ENCODE results near the gene CAP2.
"Not testable (repeated sequence)": the region's sequence is repeated elsewhere in the genome, so short reads cannot be mapped to it uniquely, and the experiment has no call there.

CAP2 gene

GRCh38 chr6:17421406-17421805 lies 28.0 kb downstream of the CAP2 start:
- H3K36me3 ChIP-seq (replicated peaks), result no peaks in the 10 kb centered on the region
- in situ Hi-C loops (cut with HindIII; ENCODE audit: low pct_ligation_motif_present, low sequenced_read_pairs), result no loop called here
- no peak for TF ChIP-seq CTCF (IDR thresholded peaks at IDR 0.05; ENCODE audit: low read depth, low read length, missing control alignments)

GRCh38 chr6:17423026-17423425 lies 29.6 kb downstream of the CAP2 start:
- no peak overlapping the region for H3K4me3 ChIP-seq (ENCODE audit: low read depth, low read length)
- in situ Hi-C loops (cut with HindIII; ENCODE audit: low pct_ligation_motif_present, low sequenced_read_pairs), result no loop called here
- peaks cover 8% of the 10 kb centered on the region for H3K36me3 ChIP-seq (replicated peaks)
- no peak for DNase-seq
- TF ChIP-seq CTCF (IDR thresholded peaks at IDR 0.05; ENCODE audit: low read depth, low read length, missing control alignments), result no peak
- H3K27me3 ChIP-seq (replicated peaks), result no peaks in the 10 kb centered on the region
- no peak overlapping the region for H3K27ac ChIP-seq

More at GRCh38 chr6:17421406-17421805, 28.0 kb downstream of the CAP2 start:
- no peak overlapping the region for H3K27ac ChIP-seq
- no peaks in the 10 kb centered on the region for H3K27me3 ChIP-seq (replicated peaks)
- DNase-seq, result no peak
- H3K4me3 ChIP-seq (ENCODE audit: low read depth, low read length), result no peak overlapping the region

GRCh38 chr6:17427062-17427461 lies 33.7 kb downstream of the CAP2 start:
- DNase-seq, result no peak
- peaks cover 8% of the 10 kb centered on the region for H3K36me3 ChIP-seq (replicated peaks)
- no peak overlapping the region for H3K27ac ChIP-seq
- no peak overlapping the region for H3K4me3 ChIP-seq (ENCODE audit: low read depth, low read length)
- H3K27me3 ChIP-seq (replicated peaks), result no peaks in the 10 kb centered on the region
- in situ Hi-C loops (cut with HindIII; ENCODE audit: low pct_ligation_motif_present, low sequenced_read_pairs), result no loop called here
- TF ChIP-seq CTCF (IDR thresholded peaks at IDR 0.05; ENCODE audit: low read depth, low read length, missing control alignments), result no peak

GRCh38 chr6:17427617-17428016 lies 34.2 kb downstream of the CAP2 start:
- no peak overlapping the region for H3K4me3 ChIP-seq (ENCODE audit: low read depth, low read length)
- TF ChIP-seq CTCF (IDR thresholded peaks at IDR 0.05; ENCODE audit: low read depth, low read length, missing control alignments), result no peak
- DNase-seq, result no peak
- in situ Hi-C loops (cut with HindIII; ENCODE audit: low pct_ligation_motif_present, low sequenced_read_pairs), result no loop called here
- H3K27me3 ChIP-seq (replicated peaks), result no peaks in the 10 kb centered on the region
- peaks cover 8% of the 10 kb centered on the region for H3K36me3 ChIP-seq (replicated peaks)
- no peak overlapping the region for H3K27ac ChIP-seq

- H3K27ac ChIP-seq; H3K36me3 ChIP-seq (replicated peaks); H3K27me3 ChIP-seq (replicated peaks); H3K4me3 ChIP-seq (ENCODE audit: low read depth, low read length); in situ Hi-C loops (cut with HindIII; ENCODE audit: low pct_ligation_motif_present, low sequenced_read_pairs); DNase-seq: not testable (repeated sequence)
Measured at GRCh38 chr6:17428595-17429120, 35.3 kb downstream of the CAP2 start.

GRCh38 chr6:17429383-17430061 lies 36.1 kb downstream of the CAP2 start:
- no peak overlapping the region for H3K27ac ChIP-seq
- H3K36me3 ChIP-seq (replicated peaks), result peaks cover 8% of the 10 kb centered on the region
- H3K27me3 ChIP-seq (replicated peaks), result no peaks in the 10 kb centered on the region
- in situ Hi-C loops (cut with HindIII; ENCODE audit: low pct_ligation_motif_present, low sequenced_read_pairs), result no loop called here
- no peak for DNase-seq
- no peak for TF ChIP-seq CTCF (IDR thresholded peaks at IDR 0.05; ENCODE audit: low read depth, low read length, missing control alignments)
- H3K4me3 ChIP-seq (ENCODE audit: low read depth, low read length), result no peak overlapping the region

Data from brain microvascular endothelial cell (primary cell).